Measurements from ENCODE around the gene TP53TG5. TPM values are rescaled to one million over a fixed set of nuclear protein-coding genes. Genes with fewer than 3 reads are reported as not detected.

Gene TP53TG5
- total and polyA plus RNA-seq, 2 donors (not counting 1 experiment from before 2014, with no cell fraction given) = 0.14 TPM; not detected in 1

DNA sequence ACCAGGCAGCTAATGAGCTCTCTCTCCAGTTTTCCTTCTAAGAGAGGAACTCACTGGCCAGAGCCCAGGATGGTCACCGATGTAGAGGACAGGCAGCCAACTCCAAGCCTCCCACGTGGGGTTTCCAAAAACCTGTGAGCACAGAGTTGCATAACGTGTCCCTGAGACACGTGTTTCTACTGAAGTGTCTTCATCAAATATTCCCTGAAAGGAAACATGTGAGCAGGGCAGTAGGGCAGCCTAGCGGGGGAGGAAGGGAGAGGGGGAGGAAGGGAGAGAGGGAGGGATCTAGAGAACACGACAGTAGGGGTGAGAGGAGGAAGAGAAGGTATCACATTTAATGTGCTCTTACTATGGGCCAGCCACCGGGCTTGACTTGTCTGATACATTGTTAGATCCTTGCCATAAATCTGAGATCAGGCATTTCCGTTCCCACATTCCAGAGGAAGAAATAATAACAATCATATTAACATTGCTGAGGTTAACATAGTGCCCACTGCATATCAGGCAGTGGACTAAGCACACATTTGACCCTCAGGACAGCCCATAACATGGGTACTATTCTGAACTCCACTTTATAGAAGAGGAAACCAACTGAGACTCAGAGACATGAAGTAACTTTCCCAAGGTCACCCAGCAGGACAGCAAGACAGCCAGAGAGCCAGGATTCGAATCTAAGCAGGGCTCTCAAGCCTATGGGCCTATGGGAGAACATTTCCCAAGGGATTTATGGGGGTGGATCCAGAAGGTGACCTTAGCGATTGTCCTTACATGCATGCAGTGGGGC lies 19.6 kb downstream of the TP53TG5 start:
- no peak for TF ChIP-seq EZH2 (IDR thresholded peaks at IDR 0.05; ENCODE audit: low read length, missing control alignments)
- TF ChIP-seq, protein P1, sequence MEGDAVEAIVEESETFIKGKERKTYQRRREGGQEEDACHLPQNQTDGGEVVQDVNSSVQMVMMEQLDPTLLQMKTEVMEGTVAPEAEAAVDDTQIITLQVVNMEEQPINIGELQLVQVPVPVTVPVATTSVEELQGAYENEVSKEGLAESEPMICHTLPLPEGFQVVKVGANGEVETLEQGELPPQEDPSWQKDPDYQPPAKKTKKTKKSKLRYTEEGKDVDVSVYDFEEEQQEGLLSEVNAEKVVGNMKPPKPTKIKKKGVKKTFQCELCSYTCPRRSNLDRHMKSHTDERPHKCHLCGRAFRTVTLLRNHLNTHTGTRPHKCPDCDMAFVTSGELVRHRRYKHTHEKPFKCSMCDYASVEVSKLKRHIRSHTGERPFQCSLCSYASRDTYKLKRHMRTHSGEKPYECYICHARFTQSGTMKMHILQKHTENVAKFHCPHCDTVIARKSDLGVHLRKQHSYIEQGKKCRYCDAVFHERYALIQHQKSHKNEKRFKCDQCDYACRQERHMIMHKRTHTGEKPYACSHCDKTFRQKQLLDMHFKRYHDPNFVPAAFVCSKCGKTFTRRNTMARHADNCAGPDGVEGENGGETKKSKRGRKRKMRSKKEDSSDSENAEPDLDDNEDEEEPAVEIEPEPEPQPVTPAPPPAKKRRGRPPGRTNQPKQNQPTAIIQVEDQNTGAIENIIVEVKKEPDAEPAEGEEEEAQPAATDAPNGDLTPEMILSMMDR (conservative IDR thresholded peaks at IDR 0.05 in 1 of 2, IDR thresholded peaks at IDR 0.05 in 1 of 2; ENCODE audit: low read depth in 1 of 2, low read length in 2 of 2) = no peak
- no peak overlapping the region for H3K4me3 ChIP-seq (replicated peaks in 1 of 4; ENCODE audit: control extremely low read depth in 1 of 4, insufficient read depth in 1 of 4, low read depth in 3 of 4, low read length in 4 of 4)
- peak overlapping the region; percentile 32 for H2AFZ ChIP-seq (ENCODE audit: low read length)
- H4K20me1 ChIP-seq (ENCODE audit: control insufficient read depth, extremely low read depth, insufficient read depth, low read length) = no peaks in the 10 kb centered on the region
- H3K9ac ChIP-seq (ENCODE audit: insufficient read depth, low read length) = no peak overlapping the region
- peaks cover 34% of the 10 kb centered on the region for H3K4me1 ChIP-seq (ENCODE audit: control insufficient read depth, extremely low read depth, insufficient read depth, low read length)
- peak overlapping the region; percentile 68 for H3K27ac ChIP-seq (ENCODE audit: insufficient read depth, low read length)
- no peaks in the 10 kb centered on the region for H3K27me3 ChIP-seq (ENCODE audit: control insufficient read depth, insufficient read depth, low read length)
- peak; percentile 74 to 81 for DNase-seq (ENCODE audit: low read depth in 2 of 2)
- no peaks in the 10 kb centered on the region for H3K36me3 ChIP-seq (ENCODE audit: control insufficient read depth, insufficient read depth, low read length)
- peak overlapping the region; percentile 58 for H3K4me2 ChIP-seq (ENCODE audit: extremely low read depth, insufficient read depth, low read length)
- H3K9me3 ChIP-seq (ENCODE audit: control insufficient read depth, insufficient read depth, low read depth, low read length) = no peaks in the 10 kb centered on the region
- peaks cover 2% of the 10 kb centered on the region for H3K79me2 ChIP-seq (ENCODE audit: control insufficient read depth, insufficient read depth, low read length)

DNA sequence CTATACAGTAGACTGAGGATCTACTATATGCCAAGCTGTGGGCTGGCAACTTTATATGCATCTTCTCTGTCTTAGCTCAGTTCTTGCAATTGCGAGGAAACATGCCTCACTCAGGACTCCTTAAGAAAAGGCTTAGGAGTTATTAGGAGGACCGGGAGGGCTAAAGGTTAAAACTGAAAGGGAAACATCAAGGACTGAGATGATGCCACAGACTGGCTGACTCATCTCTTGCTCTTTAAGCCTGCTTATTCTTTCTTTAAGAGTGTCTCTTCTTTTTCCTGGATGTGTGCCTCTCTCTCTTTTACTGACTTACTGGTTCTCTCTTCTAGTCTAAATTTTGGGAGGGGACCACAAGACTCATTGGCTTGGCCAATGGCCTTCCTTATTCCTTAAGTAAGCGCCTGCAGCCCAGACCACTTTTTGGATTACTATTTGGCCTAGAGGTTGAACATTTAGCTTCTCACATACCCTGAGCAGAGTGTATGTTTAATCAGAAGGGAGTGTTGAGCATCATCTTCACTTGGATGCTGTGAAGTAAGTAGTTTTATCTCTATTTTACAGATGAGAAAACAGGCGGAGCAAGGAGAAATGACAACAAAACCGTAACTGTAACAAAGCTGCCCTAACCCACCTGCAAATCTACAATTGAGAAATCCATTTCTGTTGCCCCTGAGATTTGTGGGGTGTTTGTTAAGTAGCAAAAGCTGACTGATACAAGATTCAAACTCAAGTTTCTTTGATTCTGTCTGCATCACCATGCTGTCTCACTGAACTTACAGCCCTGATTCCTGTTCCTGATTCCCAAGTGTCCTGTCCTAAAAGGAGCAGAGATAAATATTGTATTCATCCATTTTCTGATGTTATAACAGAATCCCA lies 22.7 kb downstream of the TP53TG5 start:
- Histone ChIP-seq H3K4me2 (ENCODE audit: extremely low read depth, insufficient read depth, low read length) (peak overlapping the region; percentile 82), H3K4me1 (ENCODE audit: control insufficient read depth, extremely low read depth, insufficient read depth, low read length) (peaks cover 34% of the 10 kb centered on the region), H3K36me3 (ENCODE audit: control insufficient read depth, insufficient read depth, low read length) (no peaks in the 10 kb centered on the region), H3K27ac (ENCODE audit: insufficient read depth, low read length) (peak overlapping the region; percentile 31), H3K9me3 (ENCODE audit: control insufficient read depth, insufficient read depth, low read depth, low read length) (no peaks in the 10 kb centered on the region), H3K4me3 (replicated peaks in 1 of 4; ENCODE audit: control extremely low read depth in 1 of 4, insufficient read depth in 1 of 4, low read depth in 3 of 4, low read length in 4 of 4) (no peak overlapping the region), H3K27me3 (ENCODE audit: control insufficient read depth, insufficient read depth, low read length) (no peaks in the 10 kb centered on the region), H4K20me1 (ENCODE audit: control insufficient read depth, extremely low read depth, insufficient read depth, low read length) (no peaks in the 10 kb centered on the region), H3K79me2 (ENCODE audit: control insufficient read depth, insufficient read depth, low read length) (no peaks in the 10 kb centered on the region), H3K9ac (ENCODE audit: insufficient read depth, low read length) (no peak overlapping the region), H2AFZ (ENCODE audit: low read length) (no peak overlapping the region)
- no peak for TF ChIP-seq EZH2 (IDR thresholded peaks at IDR 0.05; ENCODE audit: low read length, missing control alignments)
- TF ChIP-seq, protein P1 (conservative IDR thresholded peaks at IDR 0.05 in 1 of 2, IDR thresholded peaks at IDR 0.05 in 1 of 2; ENCODE audit: low read depth in 1 of 2, low read length in 2 of 2) = no peak
- peak; percentile 80 to 84 for DNase-seq (ENCODE audit: low read depth in 2 of 2)

Data from fibroblast of lung (primary cell).